A673 (cell line): ENCODE measurements around the gene FSTL4.

Experiments
- EZH2 ChIP-seq: fragments of 200-600 bp; sonication (generic); IDR thresholded peaks from 2 replicates; pipeline ENCODE4 v1.6.1; 2017; ENCODE audit warnings: borderline replicate concordance, low read depth, mild to moderate bottlenecking, mixed read lengths, antibody characterized with exemption, low read length; ENCODE audit not compliant: poor library complexity, severe bottlenecking
- TF ChIP-seq, protein P1 (sequence below): fragments of 300-800, 200-600 bp; sonication (generic); conservative IDR thresholded peaks from 2 replicates; pipeline ENCODE4 v1.5.1; 2017; ENCODE audit warnings: low read depth, mild to moderate bottlenecking, antibody characterized with exemption, low read length, moderate library complexity, mixed read lengths

DNA sequence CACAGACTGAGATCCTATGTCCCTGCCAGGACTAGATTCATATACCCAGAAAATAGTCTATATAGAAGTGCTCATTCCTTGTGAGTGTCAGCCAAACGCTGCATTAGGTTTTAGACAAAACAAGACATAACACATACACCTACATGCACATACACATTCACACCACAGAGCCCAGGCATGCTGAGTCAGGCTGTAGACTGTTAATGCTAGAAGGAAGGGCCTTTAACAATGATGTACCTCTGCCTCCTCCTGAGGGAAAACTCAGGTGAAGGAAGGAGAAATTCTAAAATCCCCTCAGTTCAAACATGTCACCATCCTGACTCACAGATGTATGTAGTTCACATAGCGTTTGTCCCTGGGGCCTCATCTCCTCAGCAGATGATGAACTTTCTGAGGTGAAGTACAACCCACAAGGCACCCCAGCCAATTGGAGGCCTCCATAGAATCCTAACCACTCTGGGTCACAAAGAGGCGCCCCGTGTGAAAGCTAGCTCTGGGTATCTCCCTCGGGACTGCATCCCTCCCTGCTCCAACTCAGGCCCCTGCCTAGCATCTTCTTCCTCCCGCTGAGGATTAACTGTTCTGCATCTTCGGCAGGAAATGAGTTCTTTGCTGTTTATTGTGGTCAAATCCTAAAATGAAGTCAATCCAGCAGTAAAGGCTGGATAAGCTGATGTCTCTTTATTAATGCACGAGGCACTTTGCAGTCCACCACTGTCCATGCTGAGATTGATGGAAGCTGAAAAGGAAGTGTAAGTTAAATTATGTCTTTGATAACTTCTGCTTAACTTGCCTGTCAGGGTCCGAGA lies 40.8 kb upstream of the FSTL4 start:
- TF ChIP-seq, protein P1, sequence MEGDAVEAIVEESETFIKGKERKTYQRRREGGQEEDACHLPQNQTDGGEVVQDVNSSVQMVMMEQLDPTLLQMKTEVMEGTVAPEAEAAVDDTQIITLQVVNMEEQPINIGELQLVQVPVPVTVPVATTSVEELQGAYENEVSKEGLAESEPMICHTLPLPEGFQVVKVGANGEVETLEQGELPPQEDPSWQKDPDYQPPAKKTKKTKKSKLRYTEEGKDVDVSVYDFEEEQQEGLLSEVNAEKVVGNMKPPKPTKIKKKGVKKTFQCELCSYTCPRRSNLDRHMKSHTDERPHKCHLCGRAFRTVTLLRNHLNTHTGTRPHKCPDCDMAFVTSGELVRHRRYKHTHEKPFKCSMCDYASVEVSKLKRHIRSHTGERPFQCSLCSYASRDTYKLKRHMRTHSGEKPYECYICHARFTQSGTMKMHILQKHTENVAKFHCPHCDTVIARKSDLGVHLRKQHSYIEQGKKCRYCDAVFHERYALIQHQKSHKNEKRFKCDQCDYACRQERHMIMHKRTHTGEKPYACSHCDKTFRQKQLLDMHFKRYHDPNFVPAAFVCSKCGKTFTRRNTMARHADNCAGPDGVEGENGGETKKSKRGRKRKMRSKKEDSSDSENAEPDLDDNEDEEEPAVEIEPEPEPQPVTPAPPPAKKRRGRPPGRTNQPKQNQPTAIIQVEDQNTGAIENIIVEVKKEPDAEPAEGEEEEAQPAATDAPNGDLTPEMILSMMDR: no peak
- TF ChIP-seq EZH2: no peak
